ENCODE measurements around the gene MLC1. TPM values are rescaled to one million over a fixed set of nuclear protein-coding genes. Genes with fewer than 3 reads are reported as not detected.

MLC1 gene
- total RNA-seq, 1 experiment from 2014 or later = not detected

DNA sequence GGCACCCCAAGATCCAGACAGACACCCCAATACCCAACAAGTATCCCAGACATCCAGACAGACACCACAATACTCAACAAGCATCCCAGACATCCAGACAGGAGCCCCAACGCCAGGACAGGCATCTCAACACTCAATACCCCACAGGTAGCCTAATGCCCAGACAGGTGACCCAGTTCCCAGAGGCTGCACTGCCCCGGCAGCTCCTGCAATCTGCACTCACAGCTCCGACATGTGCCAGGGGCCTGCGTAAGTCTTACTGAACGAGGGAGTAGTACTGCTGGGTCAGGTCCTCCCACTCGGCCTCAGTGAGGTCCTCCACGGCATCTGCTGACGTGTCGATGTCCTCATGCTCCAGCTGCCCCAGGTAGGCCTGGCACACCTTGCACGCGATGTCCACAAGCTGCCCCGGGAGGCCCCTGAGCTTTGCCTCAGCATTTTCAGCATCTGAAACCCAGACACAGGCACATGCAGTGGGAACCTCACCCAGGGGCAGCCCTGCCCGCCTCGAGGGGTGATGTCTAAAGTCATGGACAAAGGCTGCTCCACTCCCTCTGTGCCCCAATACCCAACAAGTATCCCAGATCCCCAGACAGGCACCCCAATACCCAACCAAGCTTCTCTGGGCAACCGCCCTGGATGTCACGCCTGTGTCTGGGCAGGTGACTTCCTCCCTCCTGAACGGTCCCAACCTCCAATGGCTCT, 43.7 kb downstream of the MLC1 start:
- BruUV-seq (replicated peaks) = no TSS peak
- POLR2A ChIA-PET = no interaction called here

DNA sequence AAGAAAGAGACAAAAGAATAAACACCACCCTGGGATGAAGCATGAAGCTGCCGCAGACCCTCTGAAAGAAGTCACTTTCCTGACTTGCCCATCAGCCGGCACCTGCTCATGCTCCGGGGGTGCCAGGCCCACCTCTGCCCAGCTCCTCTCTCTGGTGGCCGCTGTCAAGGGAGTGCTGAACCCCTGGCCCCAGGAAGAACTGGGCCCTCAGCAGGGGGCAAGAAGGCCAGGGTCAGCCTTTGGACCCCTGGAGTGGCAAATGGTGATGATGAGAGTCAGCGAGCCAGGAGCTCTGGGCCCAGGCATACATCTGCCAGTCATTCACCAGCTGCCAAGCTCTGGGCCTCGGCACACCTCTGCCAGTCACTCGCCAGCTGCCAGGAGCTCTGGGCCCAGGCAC, 44.5 kb downstream of the MLC1 start:
- intact Hi-C loops (cut with micrococcal nuclease; ENCODE audit: unreplicated experiment) (no loop called here), in situ Hi-C loops (cut with HindIII; ENCODE audit: low pct_unique_long_range_greater_than_20kb, low sequenced_read_pairs) (no loop called here)
- TF ChIP-seq, protein P1, sequence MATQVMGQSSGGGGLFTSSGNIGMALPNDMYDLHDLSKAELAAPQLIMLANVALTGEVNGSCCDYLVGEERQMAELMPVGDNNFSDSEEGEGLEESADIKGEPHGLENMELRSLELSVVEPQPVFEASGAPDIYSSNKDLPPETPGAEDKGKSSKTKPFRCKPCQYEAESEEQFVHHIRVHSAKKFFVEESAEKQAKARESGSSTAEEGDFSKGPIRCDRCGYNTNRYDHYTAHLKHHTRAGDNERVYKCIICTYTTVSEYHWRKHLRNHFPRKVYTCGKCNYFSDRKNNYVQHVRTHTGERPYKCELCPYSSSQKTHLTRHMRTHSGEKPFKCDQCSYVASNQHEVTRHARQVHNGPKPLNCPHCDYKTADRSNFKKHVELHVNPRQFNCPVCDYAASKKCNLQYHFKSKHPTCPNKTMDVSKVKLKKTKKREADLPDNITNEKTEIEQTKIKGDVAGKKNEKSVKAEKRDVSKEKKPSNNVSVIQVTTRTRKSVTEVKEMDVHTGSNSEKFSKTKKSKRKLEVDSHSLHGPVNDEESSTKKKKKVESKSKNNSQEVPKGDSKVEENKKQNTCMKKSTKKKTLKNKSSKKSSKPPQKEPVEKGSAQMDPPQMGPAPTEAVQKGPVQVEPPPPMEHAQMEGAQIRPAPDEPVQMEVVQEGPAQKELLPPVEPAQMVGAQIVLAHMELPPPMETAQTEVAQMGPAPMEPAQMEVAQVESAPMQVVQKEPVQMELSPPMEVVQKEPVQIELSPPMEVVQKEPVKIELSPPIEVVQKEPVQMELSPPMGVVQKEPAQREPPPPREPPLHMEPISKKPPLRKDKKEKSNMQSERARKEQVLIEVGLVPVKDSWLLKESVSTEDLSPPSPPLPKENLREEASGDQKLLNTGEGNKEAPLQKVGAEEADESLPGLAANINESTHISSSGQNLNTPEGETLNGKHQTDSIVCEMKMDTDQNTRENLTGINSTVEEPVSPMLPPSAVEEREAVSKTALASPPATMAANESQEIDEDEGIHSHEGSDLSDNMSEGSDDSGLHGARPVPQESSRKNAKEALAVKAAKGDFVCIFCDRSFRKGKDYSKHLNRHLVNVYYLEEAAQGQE (IDR thresholded peaks at IDR 0.05; ENCODE audit: insufficient read depth in 1 of 2, low read depth in 2 of 2, low read length in 1 of 2) = no peak
- TF ChIP-seq, protein P2, sequence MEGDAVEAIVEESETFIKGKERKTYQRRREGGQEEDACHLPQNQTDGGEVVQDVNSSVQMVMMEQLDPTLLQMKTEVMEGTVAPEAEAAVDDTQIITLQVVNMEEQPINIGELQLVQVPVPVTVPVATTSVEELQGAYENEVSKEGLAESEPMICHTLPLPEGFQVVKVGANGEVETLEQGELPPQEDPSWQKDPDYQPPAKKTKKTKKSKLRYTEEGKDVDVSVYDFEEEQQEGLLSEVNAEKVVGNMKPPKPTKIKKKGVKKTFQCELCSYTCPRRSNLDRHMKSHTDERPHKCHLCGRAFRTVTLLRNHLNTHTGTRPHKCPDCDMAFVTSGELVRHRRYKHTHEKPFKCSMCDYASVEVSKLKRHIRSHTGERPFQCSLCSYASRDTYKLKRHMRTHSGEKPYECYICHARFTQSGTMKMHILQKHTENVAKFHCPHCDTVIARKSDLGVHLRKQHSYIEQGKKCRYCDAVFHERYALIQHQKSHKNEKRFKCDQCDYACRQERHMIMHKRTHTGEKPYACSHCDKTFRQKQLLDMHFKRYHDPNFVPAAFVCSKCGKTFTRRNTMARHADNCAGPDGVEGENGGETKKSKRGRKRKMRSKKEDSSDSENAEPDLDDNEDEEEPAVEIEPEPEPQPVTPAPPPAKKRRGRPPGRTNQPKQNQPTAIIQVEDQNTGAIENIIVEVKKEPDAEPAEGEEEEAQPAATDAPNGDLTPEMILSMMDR (IDR thresholded peaks at IDR 0.05) = no peak
- TF ChIP-seq POLR2AphosphoS5 (IDR thresholded peaks at IDR 0.05; ENCODE audit: low read depth, low read length) (no peak), TCF7L2 (IDR thresholded peaks at IDR 0.05; ENCODE audit: low read depth, low read length) (no peak), SIN3A (IDR thresholded peaks at IDR 0.05; ENCODE audit: borderline replicate concordance, insufficient read depth, low read depth, low read length) (no peak)
- H3K4me1 ChIP-seq (ENCODE audit: control insufficient read depth, insufficient read depth, low read length) = no peaks in the 10 kb centered on the region
- POLR2A ChIA-PET = no interaction called here
- no peaks in the 10 kb centered on the region for H3K36me3 ChIP-seq (ENCODE audit: control insufficient read depth, insufficient read depth, low read length)
- DNase-seq (ENCODE audit: low read depth, low spot score) (no peak), ATAC-seq (no peak)
- BruUV-seq (replicated peaks) = no TSS peak
- no peaks in the 10 kb centered on the region for H3K27me3 ChIP-seq (ENCODE audit: control insufficient read depth, insufficient read depth, low read length)
- H3K27ac ChIP-seq (ENCODE audit: low read length) = no peak overlapping the region
- no peak overlapping the region for H3K4me3 ChIP-seq (ENCODE audit: low read depth in 2 of 2, low read length in 2 of 2)
- no peaks in the 10 kb centered on the region for H3K9me3 ChIP-seq (ENCODE audit: control insufficient read depth, insufficient read depth, low read depth, low read length)
- CTCF ChIA-PET = no interaction called here

More for the DNA sequence above, 43.7 kb downstream of the MLC1 start:
- Histone ChIP-seq H3K9me3 (ENCODE audit: control insufficient read depth, insufficient read depth, low read depth, low read length) (no peaks in the 10 kb centered on the region), H3K36me3 (ENCODE audit: control insufficient read depth, insufficient read depth, low read length) (no peaks in the 10 kb centered on the region), H3K4me3 (ENCODE audit: low read depth in 2 of 2, low read length in 2 of 2) (no peak overlapping the region), H3K27me3 (ENCODE audit: control insufficient read depth, insufficient read depth, low read length) (no peaks in the 10 kb centered on the region), H3K27ac (ENCODE audit: low read length) (no peak overlapping the region), H3K4me1 (ENCODE audit: control insufficient read depth, insufficient read depth, low read length) (no peaks in the 10 kb centered on the region)
- in situ Hi-C loops (cut with HindIII; ENCODE audit: low pct_unique_long_range_greater_than_20kb, low sequenced_read_pairs) = no loop called here
- CTCF ChIA-PET = interaction anchor here (0.6 kb wide), 1 partner anchor 103 kb away, joined by 3 read pairs; no protein-coding TSS in a partner anchor
- no peak for ATAC-seq
- intact Hi-C loops (cut with micrococcal nuclease; ENCODE audit: unreplicated experiment) = no loop called here
- DNase-seq (ENCODE audit: low read depth, low spot score) = no peak
- TF ChIP-seq, protein P1 (IDR thresholded peaks at IDR 0.05; ENCODE audit: insufficient read depth in 1 of 2, low read depth in 2 of 2, low read length in 1 of 2) = no peak
- TF ChIP-seq TCF7L2 (IDR thresholded peaks at IDR 0.05; ENCODE audit: low read depth, low read length) = no peak
- TF ChIP-seq SIN3A (IDR thresholded peaks at IDR 0.05; ENCODE audit: borderline replicate concordance, insufficient read depth, low read depth, low read length) = no peak
- TF ChIP-seq, protein P2 (IDR thresholded peaks at IDR 0.05) = no peak
- TF ChIP-seq POLR2AphosphoS5 (IDR thresholded peaks at IDR 0.05; ENCODE audit: low read depth, low read length) = no peak
